Adrenal gland (tissue), 5 donors: ENCODE results near the gene MVB12B.

ENCODE experiments used
- POLR2A ChIP-seq, 2 donors: fragments of 450-650 bp; IDR thresholded peaks; one replicate each; pipeline ENCODE4 v1.6.1; 2017; ENCODE audit warnings: antibody characterized with exemption in 2 of 2, mild to moderate bottlenecking in 2 of 2, moderate library complexity in 1 of 2
- TF ChIP-seq, protein P1 (sequence below), 6 experiments: fragments of 450-650 bp in 4 of 6; fragments of 200-600 bp in 2 of 6; sonication (generic) in 1 of 6; IDR thresholded peaks; 1 replicate in 5 of 6; 2 replicates in 1 of 6; pipeline versions ENCODE4 v1.5.1 to v1.8.0; 2016 to 2021; ENCODE audit warnings: antibody characterized with exemption in 6 of 6, mild to moderate bottlenecking in 2 of 6, moderate library complexity in 1 of 6
- donor health status: DM: no; HTN: no; CAD: no.

DNA sequence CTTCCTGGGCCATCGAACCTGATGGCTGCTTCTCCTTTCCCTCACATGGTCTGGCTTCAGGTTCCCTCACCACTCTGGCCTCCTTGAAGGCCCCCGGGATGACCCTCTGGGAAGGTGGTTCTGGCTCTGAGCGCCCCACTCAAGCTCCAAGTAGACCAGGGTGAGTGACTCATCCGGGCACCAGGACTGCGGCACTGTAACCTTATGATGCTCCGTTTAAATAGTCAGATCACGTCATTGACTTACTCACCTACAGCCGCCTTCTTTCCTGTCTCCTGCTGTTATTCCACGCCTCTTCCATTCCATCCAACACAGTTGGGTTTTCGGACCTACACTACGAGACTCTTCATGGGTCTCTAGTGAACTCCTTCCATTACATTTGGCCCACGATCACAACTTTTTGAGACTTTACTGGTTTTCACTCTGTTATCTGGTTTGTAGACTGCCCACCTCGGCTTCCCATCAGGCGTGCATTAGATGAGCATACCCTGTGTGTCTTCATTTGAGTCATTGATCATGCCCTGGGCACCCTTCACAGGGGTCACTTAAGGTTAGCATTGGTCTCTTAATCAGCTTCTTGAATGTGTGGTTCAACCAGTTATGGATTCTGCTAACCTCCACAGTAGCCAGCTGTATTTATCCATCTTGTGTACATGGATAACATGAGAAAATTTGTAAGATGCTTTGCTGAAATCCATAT, 148.3 kb downstream of the MVB12B start:
- TF ChIP-seq, protein P1, sequence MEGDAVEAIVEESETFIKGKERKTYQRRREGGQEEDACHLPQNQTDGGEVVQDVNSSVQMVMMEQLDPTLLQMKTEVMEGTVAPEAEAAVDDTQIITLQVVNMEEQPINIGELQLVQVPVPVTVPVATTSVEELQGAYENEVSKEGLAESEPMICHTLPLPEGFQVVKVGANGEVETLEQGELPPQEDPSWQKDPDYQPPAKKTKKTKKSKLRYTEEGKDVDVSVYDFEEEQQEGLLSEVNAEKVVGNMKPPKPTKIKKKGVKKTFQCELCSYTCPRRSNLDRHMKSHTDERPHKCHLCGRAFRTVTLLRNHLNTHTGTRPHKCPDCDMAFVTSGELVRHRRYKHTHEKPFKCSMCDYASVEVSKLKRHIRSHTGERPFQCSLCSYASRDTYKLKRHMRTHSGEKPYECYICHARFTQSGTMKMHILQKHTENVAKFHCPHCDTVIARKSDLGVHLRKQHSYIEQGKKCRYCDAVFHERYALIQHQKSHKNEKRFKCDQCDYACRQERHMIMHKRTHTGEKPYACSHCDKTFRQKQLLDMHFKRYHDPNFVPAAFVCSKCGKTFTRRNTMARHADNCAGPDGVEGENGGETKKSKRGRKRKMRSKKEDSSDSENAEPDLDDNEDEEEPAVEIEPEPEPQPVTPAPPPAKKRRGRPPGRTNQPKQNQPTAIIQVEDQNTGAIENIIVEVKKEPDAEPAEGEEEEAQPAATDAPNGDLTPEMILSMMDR (IDR thresholded peaks at IDR 0.05): no peak
- TF ChIP-seq POLR2A (IDR thresholded peaks at IDR 0.05): no peak
